Umbilical cord (tissue), 2 donors: ENCODE data around the gene DBH. TPM values are rescaled to one million over a fixed set of nuclear protein-coding genes. Genes with fewer than 3 reads are reported as not detected.
A peak's percentile ranks its signal among the peaks of the same experiment; 100 is the strongest.
"Not testable (repeated sequence)": the region's sequence is repeated elsewhere in the genome, so short reads cannot be mapped to it uniquely, and the experiment has no call there.

Experiments used
- DNase-seq: peaks from one replicate; pipeline ENCODE4 v3.0.0-alpha.2; 2015; ENCODE audit warnings: low spot score
- total RNA-seq: library from RNA; depleted of rRNA; stranded (reverse); fragments of >200 nt; gene quantifications from one replicate; pipeline ENCODE4 v1.2.3, GENCODE V29; 2014; ENCODE audit warnings: low replicate concordance; ENCODE audit not compliant: insufficient read depth

Gene DBH
- total RNA-seq, 1 donor from 2014 or later: 0.72 TPM

GRCh38 chr9:133665535-133665934 is 29.4 kb downstream of the DBH start:
- no peak for DNase-seq

GRCh38 chr9:133666387-133666786 is 30.2 kb downstream of the DBH start:
- DNase-seq: no peak

DNA sequence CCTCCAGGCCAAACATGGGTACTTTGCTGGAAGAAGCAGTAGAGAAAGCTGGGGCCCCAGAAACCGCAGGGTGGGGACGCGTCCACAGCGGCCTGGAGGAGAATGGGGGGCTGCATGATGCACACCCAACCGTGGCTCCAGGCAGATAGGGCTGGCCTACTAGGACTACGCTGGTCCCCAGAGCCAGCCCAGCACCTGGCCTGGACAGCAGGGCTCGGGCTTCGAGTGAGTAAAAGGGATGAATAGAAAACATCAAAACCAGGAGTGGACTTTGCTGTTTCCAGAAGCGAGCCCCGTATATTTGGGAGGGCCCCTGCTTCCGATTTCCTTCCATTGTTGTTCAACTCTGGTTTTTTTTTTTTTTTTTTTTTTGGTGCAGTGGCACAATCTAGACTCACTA is 30.7 kb downstream of the DBH start:
- no peak for DNase-seq

- no peak for DNase-seq
Observed at GRCh38 chr9:133667759-133668450, 31.7 kb downstream of the DBH start.

DNA sequence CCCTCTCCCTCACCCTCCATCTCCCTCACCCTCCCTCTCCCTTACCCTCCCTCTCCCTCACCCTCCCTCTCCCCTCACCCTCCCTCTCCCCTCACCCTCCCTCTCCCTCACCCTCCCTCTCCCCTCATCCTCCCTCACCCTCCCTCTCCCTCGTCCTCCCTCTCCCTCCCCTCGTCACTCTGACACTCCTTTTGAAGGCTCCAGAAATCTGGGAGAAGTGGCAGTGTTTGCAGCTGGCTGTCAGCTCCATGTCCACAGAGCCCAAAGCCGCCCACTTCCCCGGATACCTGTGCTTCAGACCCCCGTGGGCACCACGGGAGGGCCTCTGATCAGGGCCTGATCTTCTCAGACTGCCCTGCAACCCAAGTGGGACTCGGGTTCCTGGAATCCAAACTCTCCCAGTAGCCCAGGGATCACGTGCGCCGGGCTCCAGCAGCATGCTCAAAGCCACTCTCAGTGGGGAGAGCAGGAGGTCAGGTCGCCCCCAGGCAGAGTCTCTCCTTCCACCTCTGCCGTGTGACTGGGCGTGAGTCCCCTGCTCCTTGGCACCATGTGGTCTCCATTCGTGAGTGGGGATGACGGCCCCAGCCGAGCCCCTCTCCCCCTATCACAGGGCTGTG is 33.1 kb downstream of the DBH start:
- no peak for DNase-seq

- no peak for DNase-seq
Observed at GRCh38 chr9:133670466-133670865, 34.3 kb downstream of the DBH start.

GRCh38 chr9:133671371-133671770 is 35.2 kb downstream of the DBH start:
- DNase-seq: no peak

DNA sequence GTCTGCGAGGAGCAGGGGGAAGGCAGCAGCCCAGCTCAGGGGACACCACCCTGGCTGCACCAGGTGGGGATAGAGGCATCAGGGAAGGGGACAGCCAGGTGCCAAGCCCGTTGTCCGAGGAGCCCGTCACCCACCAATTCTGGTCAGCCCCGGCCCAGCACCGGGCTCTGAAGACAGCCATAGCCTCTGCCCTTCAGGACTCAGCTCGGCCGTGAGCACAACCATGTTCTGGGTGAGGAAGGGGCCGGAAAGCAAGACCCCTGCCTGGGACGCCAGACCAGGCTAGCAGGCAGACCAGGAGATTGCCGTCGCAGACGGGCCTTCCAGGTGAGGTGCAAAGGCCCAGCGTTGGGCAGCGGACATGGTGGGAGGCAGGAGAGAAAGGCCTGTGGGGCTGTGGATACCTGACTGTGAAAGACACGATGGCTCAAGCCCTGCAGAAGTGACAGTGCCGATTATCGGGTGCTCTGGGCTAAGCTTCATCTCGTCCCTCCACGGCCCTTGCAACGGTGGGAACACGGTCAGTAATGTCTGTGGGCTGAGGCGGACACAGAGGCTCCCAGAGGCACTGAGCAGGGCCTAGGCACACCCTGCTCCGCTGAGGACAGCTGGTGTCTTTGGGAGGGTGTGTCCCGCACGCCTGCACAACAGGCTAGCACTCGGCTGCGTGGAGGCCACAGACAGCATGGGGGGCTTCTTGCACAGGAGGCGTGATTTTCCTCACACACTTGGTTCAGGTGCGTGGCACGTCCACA is 36.5 kb downstream of the DBH start:
- DNase-seq: no peak

GRCh38 chr9:133673258-133673655 is 37.1 kb downstream of the DBH start:
- DNase-seq: peak; percentile 75

GRCh38 chr9:133674091-133674490 is 37.9 kb downstream of the DBH start:
- no peak for DNase-seq

GRCh38 chr9:133675796-133676195 is 39.6 kb downstream of the DBH start:
- DNase-seq: not testable (repeated sequence)

- DNase-seq: no peak
Observed at GRCh38 chr9:133676450-133676849, 40.3 kb downstream of the DBH start.

- DNase-seq: no peak
Observed at GRCh38 chr9:133677126-133678010, 41.2 kb downstream of the DBH start.

- no peak for DNase-seq
Observed at GRCh38 chr9:133679056-133679455, 42.9 kb downstream of the DBH start.

- DNase-seq: no peak
Observed at GRCh38 chr9:133679466-133680061, 43.4 kb downstream of the DBH start.

- no peak for DNase-seq
Observed at GRCh38 chr9:133680250-133680975, 44.2 kb downstream of the DBH start.

GRCh38 chr9:133680976-133681657 is 45.0 kb downstream of the DBH start:
- DNase-seq: no peak

DNA sequence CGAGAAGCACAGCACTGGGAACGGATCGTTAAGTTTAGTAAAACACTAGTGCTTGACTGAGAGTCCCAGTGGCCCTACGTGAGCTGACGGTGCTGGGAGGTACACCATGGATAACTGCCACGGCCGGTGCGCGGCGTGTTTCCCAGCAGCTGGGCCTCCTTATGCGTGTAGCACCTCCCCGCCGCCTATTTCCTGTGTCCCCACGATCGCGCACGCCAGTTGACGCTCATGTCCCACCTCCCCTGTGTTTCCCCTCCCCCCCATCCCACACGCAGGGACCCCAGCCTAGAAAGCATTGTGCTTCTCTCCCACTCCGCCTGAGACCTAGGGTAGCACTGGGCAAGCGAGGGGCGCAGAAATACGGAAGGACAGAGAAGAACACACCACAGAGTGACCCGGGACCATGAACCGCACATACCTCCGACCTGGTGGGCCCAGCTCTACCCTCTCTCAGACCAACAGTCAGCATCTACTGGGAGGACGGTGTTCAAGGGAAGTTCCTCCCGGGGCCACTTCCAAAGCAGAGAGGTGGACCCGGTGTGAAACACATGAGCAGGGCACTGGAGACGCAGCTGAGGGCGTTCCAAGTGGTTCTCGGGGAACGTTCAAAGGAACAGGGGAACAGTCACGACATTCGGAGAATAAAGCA is 45.6 kb downstream of the DBH start:
- no peak for DNase-seq

- no peak for DNase-seq
Observed at GRCh38 chr9:133682818-133683585, 46.8 kb downstream of the DBH start.
